ENCODE data around the gene SPATA3. TPM values are rescaled to one million over a fixed set of nuclear protein-coding genes. Genes with fewer than 3 reads are reported as not detected.
A peak's percentile ranks its signal among the peaks of the same experiment; 100 is the strongest.
"Not testable (repeated sequence)": the region's sequence is repeated elsewhere in the genome, so short reads cannot be mapped to it uniquely, and the experiment has no call there.

The SPATA3 gene
- total RNA-seq, 2 experiments from 2014 or later = 1.1 to 1.3 TPM

GRCh38 chr2:230998882-230999281 lies 3.0 kb downstream of the SPATA3 start:
- POLR2A ChIA-PET = no interaction called here
- H3K36me3 Mint-ChIP-seq (ENCODE audit: low read depth) = no peaks in the 10 kb centered on the region
- H3K27me3 Mint-ChIP-seq = peaks cover 46% of the 10 kb centered on the region
- H3K9me3 Mint-ChIP-seq (ENCODE audit: low read depth) = peaks cover 7% of the 10 kb centered on the region
- CTCF ChIA-PET = interaction anchor here (1.2 to 1.5 kb wide), 3 partner anchors 11 to 174 kb away, joined by 3 to 5 read pairs (median 5); no protein-coding TSS in a partner anchor
- H3K4me1 Mint-ChIP-seq = no peaks in the 10 kb centered on the region
- no peak overlapping the region for H3K27ac Mint-ChIP-seq
- intact Hi-C loops (cut with DNase I, micrococcal nuclease) = no loop called here
- DNase-seq = no peak
- H3K4me3 Mint-ChIP-seq = no peak overlapping the region
- no peak for ATAC-seq

GRCh38 chr2:230999477-230999876 lies 3.6 kb downstream of the SPATA3 start:
- DNase-seq = no peak
- no peak for ATAC-seq
- H3K9me3 Mint-ChIP-seq (ENCODE audit: low read depth) = peaks cover 9% of the 10 kb centered on the region
- no peak overlapping the region for H3K4me3 Mint-ChIP-seq
- H3K27me3 Mint-ChIP-seq = peaks cover 46% of the 10 kb centered on the region
- H3K27ac Mint-ChIP-seq = no peak overlapping the region
- no peaks in the 10 kb centered on the region for H3K36me3 Mint-ChIP-seq (ENCODE audit: low read depth)
- ChIA-PET POLR2A (no interaction called here), CTCF (interaction anchor here (0.7 to 1.5 kb wide), 6 partner anchors 12 to 175 kb away, joined by 3 to 5 read pairs (median 3); no protein-coding TSS in a partner anchor)
- H3K4me1 Mint-ChIP-seq = no peaks in the 10 kb centered on the region
- intact Hi-C loops (cut with DNase I, micrococcal nuclease) = no loop called here

- CTCF ChIA-PET = interaction anchor here (1.1 to 1.2 kb wide), 3 partner anchors 13 to 176 kb away, joined by 3 to 5 read pairs (median 3); no protein-coding TSS in a partner anchor
These were observed 4.4 kb downstream of the SPATA3 start for GRCh38 chr2:231000211-231000904.

GRCh38 chr2:231001036-231001435 lies 5.1 kb downstream of the SPATA3 start:
- Mint-ChIP-seq H3K4me1 (no peaks in the 10 kb centered on the region), H3K4me3 (no peak overlapping the region), H3K27me3 (peaks cover 40% of the 10 kb centered on the region), H3K9me3 (ENCODE audit: low read depth) (peaks cover 16% of the 10 kb centered on the region), H3K36me3 (ENCODE audit: low read depth) (peaks cover 1% of the 10 kb centered on the region), H3K27ac (no peak overlapping the region)
- ChIA-PET POLR2A (no interaction called here), CTCF (interaction anchor here (0.6 kb wide), 1 partner anchor 63 kb away, joined by 3 read pairs; no protein-coding TSS in a partner anchor)
- DNase-seq = no peak
- ATAC-seq = no peak
- intact Hi-C loops (cut with DNase I, micrococcal nuclease) = no loop called here

More at GRCh38 chr2:231000211-231000904, 4.4 kb downstream of the SPATA3 start:
- intact Hi-C loops (cut with DNase I, micrococcal nuclease) = no loop called here
- Mint-ChIP-seq H3K4me3 (no peak overlapping the region), H3K9me3 (ENCODE audit: low read depth) (peaks cover 14% of the 10 kb centered on the region), H3K27me3 (peaks cover 43% of the 10 kb centered on the region), H3K27ac (no peak overlapping the region), H3K36me3 (ENCODE audit: low read depth) (peaks cover under 1% of the 10 kb centered on the region), H3K4me1 (no peaks in the 10 kb centered on the region)
- POLR2A ChIA-PET = no interaction called here
- ATAC-seq = no peak
- DNase-seq = peak; percentile 33

- Mint-ChIP-seq H3K27me3 (peaks cover 38% of the 10 kb centered on the region), H3K4me3 (no peak overlapping the region), H3K36me3 (ENCODE audit: low read depth) (peaks cover 1% of the 10 kb centered on the region), H3K4me1 (no peaks in the 10 kb centered on the region), H3K9me3 (ENCODE audit: low read depth) (peaks cover 12% of the 10 kb centered on the region), H3K27ac (no peak overlapping the region)
- ATAC-seq (no peak), DNase-seq (no peak)
- intact Hi-C loops (cut with DNase I, micrococcal nuclease) = no loop called here
- CTCF ChIA-PET = no interaction called here
- POLR2A ChIA-PET = no interaction called here
These were observed 6.0 kb downstream of the SPATA3 start for GRCh38 chr2:231001921-231002320.

GRCh38 chr2:231002641-231003040 lies 6.7 kb downstream of the SPATA3 start:
- intact Hi-C loops (cut with DNase I, micrococcal nuclease) = no loop called here
- Mint-ChIP-seq H3K27me3 (peaks cover 35% of the 10 kb centered on the region), H3K4me3 (no peak overlapping the region), H3K27ac (no peak overlapping the region), H3K4me1 (no peaks in the 10 kb centered on the region), H3K36me3 (ENCODE audit: low read depth) (peaks cover 1% of the 10 kb centered on the region), H3K9me3 (ENCODE audit: low read depth) (peaks cover 9% of the 10 kb centered on the region)
- POLR2A ChIA-PET = no interaction called here
- CTCF ChIA-PET = no interaction called here
- no peak for ATAC-seq
- DNase-seq = no peak

- no peak overlapping the region for H3K4me3 Mint-ChIP-seq
- ChIA-PET POLR2A (no interaction called here), CTCF (no interaction called here)
- peaks cover 1% of the 10 kb centered on the region for H3K36me3 Mint-ChIP-seq (ENCODE audit: low read depth)
- ATAC-seq = no peak
- H3K9me3 Mint-ChIP-seq (ENCODE audit: low read depth) = peaks cover 9% of the 10 kb centered on the region
- H3K4me1 Mint-ChIP-seq = no peaks in the 10 kb centered on the region
- no peak for DNase-seq
- intact Hi-C loops (cut with DNase I, micrococcal nuclease) = no loop called here
- peaks cover 33% of the 10 kb centered on the region for H3K27me3 Mint-ChIP-seq
- no peak overlapping the region for H3K27ac Mint-ChIP-seq
These were observed 7.3 kb downstream of the SPATA3 start for GRCh38 chr2:231003186-231003585.

- H3K4me1 Mint-ChIP-seq; H3K4me3 Mint-ChIP-seq; H3K27ac Mint-ChIP-seq; H3K36me3 Mint-ChIP-seq (ENCODE audit: low read depth); POLR2A ChIA-PET; intact Hi-C loops (cut with DNase I, micrococcal nuclease); DNase-seq; ATAC-seq; H3K9me3 Mint-ChIP-seq (ENCODE audit: low read depth): not testable (repeated sequence)
- CTCF ChIA-PET = interaction anchor here (1.0 to 1.2 kb wide), 2 partner anchors 9 to 18 kb away, joined by 3 to 7 read pairs; partner anchors contain the start of gene SPATA3
- H3K27me3 Mint-ChIP-seq = peaks cover 21% of the 10 kb centered on the region
These were observed 9.0 kb downstream of the SPATA3 start for GRCh38 chr2:231004930-231005329.

GRCh38 chr2:231007286-231008098 lies 11.6 kb downstream of the SPATA3 start:
- H3K27ac Mint-ChIP-seq = no peak overlapping the region
- intact Hi-C loops (cut with DNase I, micrococcal nuclease) = no loop called here
- H3K9me3 Mint-ChIP-seq (ENCODE audit: low read depth) = peaks cover 9% of the 10 kb centered on the region
- ChIA-PET CTCF (no interaction called here), POLR2A (no interaction called here)
- H3K4me1 Mint-ChIP-seq = no peaks in the 10 kb centered on the region
- peaks cover 7% of the 10 kb centered on the region for H3K27me3 Mint-ChIP-seq
- DNase-seq (no peak), ATAC-seq (no peak)
- no peak overlapping the region for H3K4me3 Mint-ChIP-seq
- peaks cover 1% of the 10 kb centered on the region for H3K36me3 Mint-ChIP-seq (ENCODE audit: low read depth)

GRCh38 chr2:231008131-231008530 lies 12.2 kb downstream of the SPATA3 start:
- no peak for ATAC-seq
- peaks cover 9% of the 10 kb centered on the region for H3K9me3 Mint-ChIP-seq (ENCODE audit: low read depth)
- peaks cover 8% of the 10 kb centered on the region for H3K27me3 Mint-ChIP-seq
- no peak overlapping the region for H3K4me3 Mint-ChIP-seq
- H3K36me3 Mint-ChIP-seq (ENCODE audit: low read depth) = peaks cover 1% of the 10 kb centered on the region
- H3K4me1 Mint-ChIP-seq = no peaks in the 10 kb centered on the region
- CTCF ChIA-PET = no interaction called here
- POLR2A ChIA-PET = interaction anchor here (0.5 kb wide), 1 partner anchor 69 kb away, joined by 5 read pairs; no protein-coding TSS in a partner anchor
- no peak for DNase-seq
- H3K27ac Mint-ChIP-seq = no peak overlapping the region
- intact Hi-C loops (cut with DNase I, micrococcal nuclease) = no loop called here

GRCh38 chr2:231009236-231009919 lies 13.5 kb downstream of the SPATA3 start:
- CTCF ChIA-PET = interaction anchor here (2.0 kb wide), 1 partner anchor 22 kb away, joined by 5 read pairs; no protein-coding TSS in a partner anchor
- Mint-ChIP-seq H3K27ac (no peak overlapping the region), H3K9me3 (ENCODE audit: low read depth) (peaks cover 7% of the 10 kb centered on the region), H3K27me3 (peaks cover 6% of the 10 kb centered on the region), H3K4me1 (no peaks in the 10 kb centered on the region), H3K36me3 (ENCODE audit: low read depth) (peaks cover 1% of the 10 kb centered on the region), H3K4me3 (no peak overlapping the region)
- intact Hi-C loops (cut with DNase I, micrococcal nuclease) = no loop called here
- DNase-seq (no peak), ATAC-seq (no peak)
- POLR2A ChIA-PET = no interaction called here

Data from activated CD4-positive, alpha-beta T cell treated with anti-CD3 and anti-CD28 coated beads for 36 hours (primary cell).